Activated naive CD4-positive, alpha-beta T cell treated with anti-CD3 and anti-CD28 coated beads for 36 hours (primary cell): ENCODE measurements around the gene CTNNAL1. TPM values are rescaled to one million over a fixed set of nuclear protein-coding genes. Genes with fewer than 3 reads are reported as not detected.
"Not testable (repeated sequence)": the region's sequence is repeated elsewhere in the genome, so short reads cannot be mapped to it uniquely, and the experiment has no call there.

Source experiments
- CTCF ChIA-PET: fragments of 350-600 bp; sonication (Branson Sonifier 250); formaldehyde crosslinking; loops from one replicate; lab custom pipeline; 2021; ENCODE audit warnings: antibody characterized with exemption; lab: Charles Lee
- DNase-seq: peaks from one replicate; pipeline ENCODE4 v3.0.0-alpha.2; 2020
- H3K27ac Mint-ChIP-seq: one replicate; pipeline ENCODE4 v1.8.0; 2021; ENCODE audit warnings: mild to moderate bottlenecking, mixed read lengths
- H3K27me3 Mint-ChIP-seq: one replicate; pipeline ENCODE4 v1.8.0; 2021; ENCODE audit warnings: low read depth, mixed read lengths
- H3K36me3 Mint-ChIP-seq: one replicate; pipeline ENCODE4 v1.8.0; 2021; ENCODE audit warnings: low read depth, mixed read lengths
- H3K4me1 Mint-ChIP-seq: one replicate; pipeline ENCODE4 v1.8.0; 2021; ENCODE audit warnings: low read depth, mixed read lengths
- H3K4me3 Mint-ChIP-seq: one replicate; pipeline ENCODE4 v1.8.0; 2021; ENCODE audit warnings: mild to moderate bottlenecking, moderate library complexity, mixed read lengths
- H3K9me3 Mint-ChIP-seq: one replicate; pipeline ENCODE4 v1.8.0; 2021; ENCODE audit warnings: mixed read lengths
- intact Hi-C: fragments of 100-400 bp; cut with micrococcal nuclease; formaldehyde crosslinking; loops from one replicate; pipeline ENCODE4 v1.15.1; 2023
- total RNA-seq, 2 experiments: library from RNA; stranded (reverse); gene quantifications; one replicate each; pipeline ENCODE4 v1.2.3, GENCODE V29; 2021

Gene CTNNAL1
- 10 to 100 TPM; 18.4 to 19.0 TPM for total RNA-seq

- intact Hi-C loops: loop anchor here (1.0 to 10.0 kb wide), 10 partner anchors 79 to 1730 kb away; partner anchors contain the start of genes ABITRAM, ELP1, RAD23B and TXN
- Mint-ChIP-seq H3K27ac (peak within 1 kb of the TSS; percentile 68), H3K36me3 (peaks cover 2% of the 10 kb centered on the region), H3K4me1 (peaks cover 28% of the 10 kb centered on the region), H3K27me3 (no peaks in the 10 kb centered on the region), H3K9me3 (no peaks in the 10 kb centered on the region), H3K4me3 (peak within 1 kb of the TSS; percentile 95)
- DNase-seq: peak; percentile 86
- CTCF ChIA-PET: interaction anchor here (1.2 kb wide), 1 partner anchor 60 kb away, joined by 3 read pairs; no protein-coding TSS in a partner anchor
These were observed at the start of gene CTNNAL1 for GRCh38 chr9:109012876-109013678. TSS of gene CTNNAL1 (minus strand) at chr9:109013499. CDS start at chr9:109013442, 57 bp downstream.

DNA sequence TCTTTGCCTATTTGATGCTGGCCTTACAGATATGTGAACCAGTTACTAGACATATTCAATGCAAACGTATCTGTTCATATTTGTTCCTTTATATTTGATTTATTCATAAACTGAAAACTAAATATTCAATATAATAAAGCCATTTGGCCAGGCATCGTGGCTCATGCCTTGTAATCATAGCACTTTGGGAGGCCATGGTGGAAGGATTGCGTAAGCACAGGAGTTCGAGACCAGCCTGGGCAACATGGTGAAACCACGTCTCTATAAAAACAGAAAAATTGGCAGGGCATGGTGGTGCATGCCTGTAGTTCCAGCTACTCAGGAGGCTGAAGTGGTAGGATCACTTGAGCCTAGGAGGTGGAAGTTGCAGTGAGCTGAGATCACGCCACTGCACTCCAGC, 49.2 kb upstream of the CTNNAL1 start:
- no peaks in the 10 kb centered on the region for H3K9me3 Mint-ChIP-seq
- no peak for DNase-seq
- intact Hi-C loops: no loop called here
- no peak overlapping the region for H3K4me3 Mint-ChIP-seq
- no peaks in the 10 kb centered on the region for H3K27me3 Mint-ChIP-seq
- no peak overlapping the region for H3K27ac Mint-ChIP-seq
- H3K4me1 Mint-ChIP-seq: no peaks in the 10 kb centered on the region
- peaks cover 24% of the 10 kb centered on the region for H3K36me3 Mint-ChIP-seq
- CTCF ChIA-PET: interaction anchor here (0.6 kb wide), 2 partner anchors 1723 to 1736 kb away, joined by 3 to 4 read pairs; no protein-coding TSS in a partner anchor

GRCh38 chr9:109060191-109060590, 46.9 kb upstream of the CTNNAL1 start:
- intact Hi-C loops: no loop called here
- H3K4me1 Mint-ChIP-seq: no peaks in the 10 kb centered on the region
- H3K27ac Mint-ChIP-seq: no peak overlapping the region
- no peaks in the 10 kb centered on the region for H3K27me3 Mint-ChIP-seq
- no peak overlapping the region for H3K4me3 Mint-ChIP-seq
- no peaks in the 10 kb centered on the region for H3K9me3 Mint-ChIP-seq
- no peak for DNase-seq
- peaks cover 35% of the 10 kb centered on the region for H3K36me3 Mint-ChIP-seq
- CTCF ChIA-PET: interaction anchor here (1.6 kb wide), 1 partner anchor 139 kb away, joined by 4 read pairs; no protein-coding TSS in a partner anchor

GRCh38 chr9:109053121-109053520, 39.8 kb upstream of the CTNNAL1 start:
- H3K27me3 Mint-ChIP-seq, intact Hi-C loops, H3K27ac Mint-ChIP-seq, H3K4me3 Mint-ChIP-seq, DNase-seq, H3K4me1 Mint-ChIP-seq, H3K9me3 Mint-ChIP-seq: not testable (repeated sequence)
- peaks cover 44% of the 10 kb centered on the region for H3K36me3 Mint-ChIP-seq
- CTCF ChIA-PET: interaction anchor here (1.0 kb wide), 1 partner anchor 56 kb away, joined by 3 read pairs; no protein-coding TSS in a partner anchor

DNA sequence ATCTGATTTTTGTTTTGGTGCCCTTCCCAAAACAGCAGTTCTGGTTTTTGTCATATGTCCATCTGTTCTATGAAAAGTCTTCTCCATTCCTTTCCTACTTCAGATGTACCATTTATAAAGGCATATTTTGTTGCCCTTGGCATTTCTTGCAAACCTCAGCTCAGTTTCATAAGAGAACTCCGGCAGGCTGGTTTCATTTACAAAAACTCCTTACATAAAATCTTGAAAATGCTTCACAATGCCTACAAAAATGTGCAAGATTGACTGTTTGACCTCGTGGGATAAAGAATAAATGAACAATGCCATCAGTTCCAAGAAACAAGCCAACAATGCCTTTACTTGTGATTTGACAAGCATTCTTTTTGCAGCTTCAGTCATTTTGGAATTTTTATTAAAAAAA, 39.1 kb upstream of the CTNNAL1 start:
- CTCF ChIA-PET: interaction anchor here (0.7 to 1.0 kb wide), 3 partner anchors 40 to 81 kb away, joined by 3 read pairs; no protein-coding TSS in a partner anchor

DNA sequence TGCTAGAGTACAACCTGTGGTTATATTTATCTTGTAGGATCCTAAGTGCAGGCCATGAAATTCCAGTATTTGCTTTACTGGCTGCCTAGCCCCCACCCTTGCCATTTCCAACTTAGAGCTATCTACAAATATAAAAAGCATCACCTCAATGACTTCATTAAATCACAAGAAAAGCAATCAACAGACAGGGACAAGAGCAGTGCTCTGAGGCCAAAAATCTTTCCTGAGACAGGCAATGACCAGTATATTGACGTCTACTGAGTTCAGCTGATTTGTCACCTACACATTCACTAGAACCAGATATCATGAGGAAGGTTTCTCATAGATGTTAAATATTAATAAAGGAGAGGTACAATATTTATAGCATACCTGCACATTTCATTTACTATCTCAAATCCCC, 38.4 kb upstream of the CTNNAL1 start:
- Mint-ChIP-seq H3K27ac (no peak overlapping the region), H3K9me3 (no peaks in the 10 kb centered on the region), H3K27me3 (no peaks in the 10 kb centered on the region), H3K4me3 (no peak overlapping the region), H3K36me3 (peaks cover 44% of the 10 kb centered on the region), H3K4me1 (peaks cover 2% of the 10 kb centered on the region)
- intact Hi-C loops: no loop called here
- CTCF ChIA-PET: no interaction called here
- no peak for DNase-seq

More for the DNA sequence above, 39.1 kb upstream of the CTNNAL1 start:
- Mint-ChIP-seq H3K4me1 (no peaks in the 10 kb centered on the region), H3K27me3 (no peaks in the 10 kb centered on the region), H3K9me3 (no peaks in the 10 kb centered on the region), H3K4me3 (no peak overlapping the region), H3K36me3 (peaks cover 46% of the 10 kb centered on the region), H3K27ac (no peak overlapping the region)
- no peak for DNase-seq
- intact Hi-C loops: no loop called here

- CTCF ChIA-PET: no interaction called here
- Mint-ChIP-seq H3K27me3 (no peaks in the 10 kb centered on the region), H3K4me3 (no peak overlapping the region), H3K9me3 (no peaks in the 10 kb centered on the region), H3K27ac (no peak overlapping the region), H3K4me1 (peaks cover 9% of the 10 kb centered on the region), H3K36me3 (peaks cover 45% of the 10 kb centered on the region)
- intact Hi-C loops: no loop called here
- DNase-seq: no peak
These were observed 37.1 kb upstream of the CTNNAL1 start for GRCh38 chr9:109050444-109050843.

- Mint-ChIP-seq H3K27me3 (no peaks in the 10 kb centered on the region), H3K36me3 (peaks cover 48% of the 10 kb centered on the region), H3K9me3 (no peaks in the 10 kb centered on the region), H3K27ac (no peak overlapping the region), H3K4me1 (peaks cover 9% of the 10 kb centered on the region), H3K4me3 (no peak overlapping the region)
- no peak for DNase-seq
- intact Hi-C loops: no loop called here
- CTCF ChIA-PET: interaction anchor here (0.6 to 1.1 kb wide), 2 partner anchors 21 to 135 kb away, joined by 3 to 4 read pairs; no protein-coding TSS in a partner anchor
These were observed 35.5 kb upstream of the CTNNAL1 start for GRCh38 chr9:109048822-109049221.

GRCh38 chr9:109047259-109047658, 34.0 kb upstream of the CTNNAL1 start:
- no peak for DNase-seq
- peaks cover 52% of the 10 kb centered on the region for H3K36me3 Mint-ChIP-seq
- CTCF ChIA-PET: interaction anchor here (1.1 to 1.2 kb wide), 2 partner anchors 9 to 96 kb away, joined by 3 to 5 read pairs; no protein-coding TSS in a partner anchor
- no peak overlapping the region for H3K27ac Mint-ChIP-seq
- H3K9me3 Mint-ChIP-seq: peaks cover 5% of the 10 kb centered on the region
- H3K4me1 Mint-ChIP-seq: peaks cover 9% of the 10 kb centered on the region
- H3K27me3 Mint-ChIP-seq: no peaks in the 10 kb centered on the region
- intact Hi-C loops: no loop called here
- H3K4me3 Mint-ChIP-seq: no peak overlapping the region

GRCh38 chr9:109046346-109046745, 33.0 kb upstream of the CTNNAL1 start:
- CTCF ChIA-PET: interaction anchor here (1.1 to 1.2 kb wide), 2 partner anchors 10 to 95 kb away, joined by 3 to 5 read pairs; no protein-coding TSS in a partner anchor
- H3K4me3 Mint-ChIP-seq: no peak overlapping the region
- H3K36me3 Mint-ChIP-seq: peaks cover 53% of the 10 kb centered on the region
- intact Hi-C loops: no loop called here
- peaks cover 9% of the 10 kb centered on the region for H3K4me1 Mint-ChIP-seq
- H3K9me3 Mint-ChIP-seq: peaks cover 5% of the 10 kb centered on the region
- H3K27me3 Mint-ChIP-seq: no peaks in the 10 kb centered on the region
- DNase-seq: no peak
- no peak overlapping the region for H3K27ac Mint-ChIP-seq

GRCh38 chr9:109043578-109043977, 30.3 kb upstream of the CTNNAL1 start:
- peaks cover 5% of the 10 kb centered on the region for H3K9me3 Mint-ChIP-seq
- DNase-seq: no peak
- CTCF ChIA-PET: interaction anchor here (0.6 to 1.1 kb wide), 2 partner anchors 23 to 426 kb away, joined by 3 to 5 read pairs; no protein-coding TSS in a partner anchor
- no peaks in the 10 kb centered on the region for H3K27me3 Mint-ChIP-seq
- H3K27ac Mint-ChIP-seq: no peak overlapping the region
- no peak overlapping the region for H3K4me3 Mint-ChIP-seq
- intact Hi-C loops: no loop called here
- H3K36me3 Mint-ChIP-seq: peaks cover 49% of the 10 kb centered on the region
- H3K4me1 Mint-ChIP-seq: peaks cover 9% of the 10 kb centered on the region

DNA sequence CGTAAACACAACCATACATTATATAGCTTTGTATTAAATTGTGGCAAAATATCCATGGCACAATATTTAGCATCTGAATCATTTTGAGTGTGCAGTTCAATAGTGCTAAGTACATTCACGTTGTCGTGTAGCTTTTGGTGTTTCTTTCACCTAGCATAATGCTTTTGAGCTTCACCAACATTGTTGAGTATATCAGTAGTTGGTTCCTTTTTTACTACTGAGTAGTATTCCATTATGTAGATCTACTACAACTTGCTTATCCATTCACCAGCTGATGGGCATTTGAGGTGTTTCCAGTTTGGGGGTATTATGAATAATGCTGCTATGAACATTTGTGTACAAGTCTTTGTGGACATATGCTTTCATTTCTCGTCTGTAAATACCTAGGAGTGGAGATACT, 27.3 kb upstream of the CTNNAL1 start:
- Mint-ChIP-seq H3K27ac (no peak overlapping the region), H3K9me3 (peaks cover 5% of the 10 kb centered on the region), H3K27me3 (no peaks in the 10 kb centered on the region), H3K4me3 (no peak overlapping the region), H3K4me1 (no peaks in the 10 kb centered on the region), H3K36me3 (peaks cover 41% of the 10 kb centered on the region)
- intact Hi-C loops: no loop called here
- CTCF ChIA-PET: no interaction called here
- no peak for DNase-seq
